ENCODE data around the gene HCRTR1.
A peak's percentile ranks its signal among the peaks of the same experiment; 100 is the strongest.
"Not testable (repeated sequence)": the region's sequence is repeated elsewhere in the genome, so short reads cannot be mapped to it uniquely, and the experiment has no call there.

The HCRTR1 gene

GRCh38 chr1:31586376-31587327 is 30.8 kb upstream of the HCRTR1 start:
- Mint-ChIP-seq H3K27me3 (peaks cover 36% of the 10 kb centered on the region), H3K36me3 (no peaks in the 10 kb centered on the region), H3K27ac (no peak overlapping the region), H3K9me3 (no peaks in the 10 kb centered on the region), H3K4me1 (no peaks in the 10 kb centered on the region), H3K4me3 (no peak overlapping the region)
- no peak for DNase-seq
- CTCF ChIA-PET = interaction anchor here (0.6 to 1.2 kb wide), 3 partner anchors 19 to 202 kb away, joined by 3 to 4 read pairs (median 4); no protein-coding TSS in a partner anchor

GRCh38 chr1:31587328-31587699 is 30.2 kb upstream of the HCRTR1 start:
- not testable (repeated sequence) for H3K9me3 Mint-ChIP-seq

GRCh38 chr1:31587720-31588423 is 29.6 kb upstream of the HCRTR1 start:
- CTCF ChIA-PET = interaction anchor here (0.7 to 1.2 kb wide), 6 partner anchors 9 to 118 kb away, joined by 3 to 6 read pairs (median 4); no protein-coding TSS in a partner anchor
- Mint-ChIP-seq H3K36me3 (no peaks in the 10 kb centered on the region), H3K9me3 (no peaks in the 10 kb centered on the region), H3K4me3 (no peak overlapping the region), H3K27ac (no peak overlapping the region), H3K4me1 (no peaks in the 10 kb centered on the region), H3K27me3 (peaks cover 46% of the 10 kb centered on the region)
- peak; percentile 64 for DNase-seq

More at GRCh38 chr1:31587328-31587699, 30.2 kb upstream of the HCRTR1 start:
- DNase-seq, H3K36me3 Mint-ChIP-seq, H3K4me1 Mint-ChIP-seq, H3K4me3 Mint-ChIP-seq, H3K27ac Mint-ChIP-seq: not testable (repeated sequence)
- H3K27me3 Mint-ChIP-seq = peaks cover 42% of the 10 kb centered on the region
- CTCF ChIA-PET = interaction anchor here (0.6 to 1.2 kb wide), 6 partner anchors 9 to 202 kb away, joined by 3 to 6 read pairs (median 4); no protein-coding TSS in a partner anchor

- DNase-seq = no peak
- H3K9me3 Mint-ChIP-seq = no peaks in the 10 kb centered on the region
- CTCF ChIA-PET = interaction anchor here (0.6 kb wide), 1 partner anchor 10 kb away, joined by 4 read pairs; no protein-coding TSS in a partner anchor
- no peak overlapping the region for H3K27ac Mint-ChIP-seq
- H3K27me3 Mint-ChIP-seq = peaks cover 50% of the 10 kb centered on the region
- H3K4me1 Mint-ChIP-seq = no peaks in the 10 kb centered on the region
- H3K4me3 Mint-ChIP-seq = no peak overlapping the region
- no peaks in the 10 kb centered on the region for H3K36me3 Mint-ChIP-seq
These were observed 28.6 kb upstream of the HCRTR1 start for GRCh38 chr1:31588751-31589515.

GRCh38 chr1:31591425-31592093 is 25.9 kb upstream of the HCRTR1 start:
- no peak overlapping the region for H3K4me3 Mint-ChIP-seq
- DNase-seq = no peak
- no peaks in the 10 kb centered on the region for H3K4me1 Mint-ChIP-seq
- CTCF ChIA-PET = interaction anchor here (0.6 to 2.9 kb wide), 3 partner anchors 26 to 197 kb away, joined by 3 to 11 read pairs (median 3); no protein-coding TSS in a partner anchor
- H3K27ac Mint-ChIP-seq = no peak overlapping the region
- H3K36me3 Mint-ChIP-seq = no peaks in the 10 kb centered on the region
- no peaks in the 10 kb centered on the region for H3K9me3 Mint-ChIP-seq
- peaks cover 55% of the 10 kb centered on the region for H3K27me3 Mint-ChIP-seq

GRCh38 chr1:31592132-31592531 is 25.4 kb upstream of the HCRTR1 start:
- Mint-ChIP-seq H3K4me1 (no peaks in the 10 kb centered on the region), H3K9me3 (no peaks in the 10 kb centered on the region), H3K27me3 (peaks cover 54% of the 10 kb centered on the region), H3K27ac (no peak overlapping the region), H3K36me3 (no peaks in the 10 kb centered on the region), H3K4me3 (no peak overlapping the region)
- CTCF ChIA-PET = interaction anchor here (1.2 to 2.9 kb wide), 2 partner anchors 11 to 27 kb away, joined by 4 to 11 read pairs; no protein-coding TSS in a partner anchor
- no peak for DNase-seq

GRCh38 chr1:31593136-31593665 is 24.3 kb upstream of the HCRTR1 start:
- Mint-ChIP-seq H3K27ac (no peak overlapping the region), H3K4me1 (no peaks in the 10 kb centered on the region), H3K36me3 (no peaks in the 10 kb centered on the region), H3K4me3 (no peak overlapping the region), H3K9me3 (no peaks in the 10 kb centered on the region), H3K27me3 (peaks cover 47% of the 10 kb centered on the region)
- CTCF ChIA-PET = interaction anchor here (0.7 to 2.9 kb wide), 4 partner anchors 10 to 196 kb away, joined by 3 to 11 read pairs (median 4); no protein-coding TSS in a partner anchor
- DNase-seq = no peak

GRCh38 chr1:31593770-31594632 is 23.5 kb upstream of the HCRTR1 start:
- CTCF ChIA-PET = interaction anchor here (0.7 to 2.9 kb wide), 5 partner anchors 29 to 364 kb away, joined by 3 to 11 read pairs (median 3); no protein-coding TSS in a partner anchor
- peak; percentile 81 for DNase-seq
- Mint-ChIP-seq H3K27me3 (peaks cover 42% of the 10 kb centered on the region), H3K27ac (no peak overlapping the region), H3K4me1 (no peaks in the 10 kb centered on the region), H3K36me3 (no peaks in the 10 kb centered on the region), H3K9me3 (no peaks in the 10 kb centered on the region), H3K4me3 (no peak overlapping the region)

GRCh38 chr1:31595836-31596736 is 21.4 kb upstream of the HCRTR1 start:
- Mint-ChIP-seq H3K36me3 (no peaks in the 10 kb centered on the region), H3K4me3 (no peak overlapping the region), H3K27me3 (peaks cover 33% of the 10 kb centered on the region), H3K9me3 (no peaks in the 10 kb centered on the region), H3K4me1 (no peaks in the 10 kb centered on the region), H3K27ac (no peak overlapping the region)
- CTCF ChIA-PET = interaction anchor here (0.7 to 1.7 kb wide), 2 partner anchors 8 to 876 kb away, joined by 3 to 6 read pairs; no protein-coding TSS in a partner anchor
- DNase-seq = no peak

- H3K27ac Mint-ChIP-seq = no peak overlapping the region
- CTCF ChIA-PET = interaction anchor here (0.7 to 1.7 kb wide), 2 partner anchors 9 to 877 kb away, joined by 3 to 6 read pairs; no protein-coding TSS in a partner anchor
- DNase-seq = no peak
- no peak overlapping the region for H3K4me3 Mint-ChIP-seq
- peaks cover 28% of the 10 kb centered on the region for H3K27me3 Mint-ChIP-seq
- no peaks in the 10 kb centered on the region for H3K9me3 Mint-ChIP-seq
- H3K4me1 Mint-ChIP-seq = no peaks in the 10 kb centered on the region
- no peaks in the 10 kb centered on the region for H3K36me3 Mint-ChIP-seq
These were observed 20.8 kb upstream of the HCRTR1 start for GRCh38 chr1:31596737-31597097.

GRCh38 chr1:31598980-31599379 is 18.5 kb upstream of the HCRTR1 start:
- H3K36me3 Mint-ChIP-seq = no peaks in the 10 kb centered on the region
- CTCF ChIA-PET = interaction anchor here (1.7 kb wide), 1 partner anchor 19 kb away, joined by 6 read pairs; no protein-coding TSS in a partner anchor
- H3K27me3 Mint-ChIP-seq = peaks cover 11% of the 10 kb centered on the region
- no peak for DNase-seq
- H3K4me3 Mint-ChIP-seq = no peak overlapping the region
- no peaks in the 10 kb centered on the region for H3K4me1 Mint-ChIP-seq
- no peaks in the 10 kb centered on the region for H3K9me3 Mint-ChIP-seq
- no peak overlapping the region for H3K27ac Mint-ChIP-seq

All from activated naive CD4-positive, alpha-beta T cell treated with anti-CD3 and anti-CD28 coated beads, Interleukin-2, amount 10 ng/mL, durations not matched to agents 7 days and 5 days (primary cell).